Measurements from ENCODE around the gene IGFBP3.
"Not testable (repeated sequence)": the region's sequence is repeated elsewhere in the genome, so short reads cannot be mapped to it uniquely, and the experiment has no call there.

The IGFBP3 gene

GRCh38 chr7:45920502-45921380 is at the start of gene IGFBP3:
TSS of gene IGFBP3 (minus strand) at chr7:45921272. CDS start at chr7:45921140, 132 bp downstream.
- DNase-seq (ENCODE audit: low read depth in 2 of 2) = no peak

- no peak for DNase-seq (ENCODE audit: low read depth in 2 of 2)
Observed at GRCh38 chr7:45970454-45970853, 49.4 kb upstream of the IGFBP3 start.

GRCh38 chr7:45969940-45970339 is 48.9 kb upstream of the IGFBP3 start:
- no peak for DNase-seq (ENCODE audit: low read depth in 2 of 2)

- no peak for DNase-seq (ENCODE audit: low read depth in 2 of 2)
Observed at GRCh38 chr7:45968856-45969541, 47.9 kb upstream of the IGFBP3 start.

- no peak for DNase-seq (ENCODE audit: low read depth in 2 of 2)
Observed at GRCh38 chr7:45968312-45968711, 47.2 kb upstream of the IGFBP3 start.

GRCh38 chr7:45967591-45968157 is 46.6 kb upstream of the IGFBP3 start:
- no peak for DNase-seq (ENCODE audit: low read depth in 2 of 2)

- no peak for DNase-seq (ENCODE audit: low read depth in 2 of 2)
Observed at GRCh38 chr7:45962861-45963260, 41.8 kb upstream of the IGFBP3 start.

- no peak for DNase-seq (ENCODE audit: low read depth in 2 of 2)
Observed at GRCh38 chr7:45957721-45958120, 36.6 kb upstream of the IGFBP3 start.

- DNase-seq (ENCODE audit: low read depth in 2 of 2) = no peak
Observed at GRCh38 chr7:45955286-45955685, 34.2 kb upstream of the IGFBP3 start.

- DNase-seq (ENCODE audit: low read depth in 2 of 2) = not testable (repeated sequence)
Observed at GRCh38 chr7:45953055-45953454, 32.0 kb upstream of the IGFBP3 start.

GRCh38 chr7:45944058-45944457 is 23.0 kb upstream of the IGFBP3 start:
- no peak for DNase-seq (ENCODE audit: low read depth in 2 of 2)

GRCh38 chr7:45940939-45941338 is 19.9 kb upstream of the IGFBP3 start:
- no peak for DNase-seq (ENCODE audit: low read depth in 2 of 2)

- not testable (repeated sequence) for DNase-seq (ENCODE audit: low read depth in 2 of 2)
Observed at GRCh38 chr7:45940237-45940781, 19.2 kb upstream of the IGFBP3 start.

- no peak for DNase-seq (ENCODE audit: low read depth in 2 of 2)
Observed at GRCh38 chr7:45939574-45939973, 18.5 kb upstream of the IGFBP3 start.

GRCh38 chr7:45938626-45939302 is 17.7 kb upstream of the IGFBP3 start:
- DNase-seq (ENCODE audit: low read depth in 2 of 2) = no peak

- no peak for DNase-seq (ENCODE audit: low read depth in 2 of 2)
Observed at GRCh38 chr7:45937862-45938261, 16.8 kb upstream of the IGFBP3 start.

GRCh38 chr7:45937301-45937700 is 16.2 kb upstream of the IGFBP3 start:
- DNase-seq (ENCODE audit: low read depth in 2 of 2) = no peak

GRCh38 chr7:45930967-45931366 is 9.9 kb upstream of the IGFBP3 start:
- no peak for DNase-seq (ENCODE audit: low read depth in 2 of 2)

GRCh38 chr7:45927721-45928120 is 6.6 kb upstream of the IGFBP3 start:
- no peak for DNase-seq (ENCODE audit: low read depth in 2 of 2)

GRCh38 chr7:45924283-45924682 is 3.2 kb upstream of the IGFBP3 start:
- DNase-seq (ENCODE audit: low read depth in 2 of 2) = no peak

- DNase-seq (ENCODE audit: low read depth in 2 of 2) = no peak
Observed at GRCh38 chr7:45923818-45924217, 2.7 kb upstream of the IGFBP3 start.

- no peak for DNase-seq (ENCODE audit: low read depth in 2 of 2)
Observed at GRCh38 chr7:45923290-45923689, 2.2 kb upstream of the IGFBP3 start.

Measured in stimulated activated CD8-positive, alpha-beta memory T cell treated with anti-CD3 and anti-CD28 coated beads, Interleukin-15, amount 100 ng/mL, for 4 hours (primary cell).